HepG2 (cell line): ENCODE results near the gene SREK1.

Experiments used
- FOXK1 ChIP-seq: sonication (generic); formaldehyde crosslinking; IDR thresholded peaks from 2 replicates; pipeline ENCODE4 v1.4.0; 2020; ENCODE audit warnings: low read depth, missing genetic modification reagents, borderline replicate concordance
- ZNF451 ChIP-seq: sonication (generic); formaldehyde crosslinking; IDR thresholded peaks from 2 replicates; pipeline ENCODE4 v1.5.0; 2020; ENCODE audit warnings: mild to moderate bottlenecking, missing genetic modification reagents
- TF ChIP-seq, protein P1 (sequence below): sonication (generic); formaldehyde crosslinking; IDR thresholded peaks from 2 replicates; pipeline ENCODE4 v1.5.0; 2020; ENCODE audit warnings: mild to moderate bottlenecking, missing genetic modification reagents, moderate library complexity

DNA sequence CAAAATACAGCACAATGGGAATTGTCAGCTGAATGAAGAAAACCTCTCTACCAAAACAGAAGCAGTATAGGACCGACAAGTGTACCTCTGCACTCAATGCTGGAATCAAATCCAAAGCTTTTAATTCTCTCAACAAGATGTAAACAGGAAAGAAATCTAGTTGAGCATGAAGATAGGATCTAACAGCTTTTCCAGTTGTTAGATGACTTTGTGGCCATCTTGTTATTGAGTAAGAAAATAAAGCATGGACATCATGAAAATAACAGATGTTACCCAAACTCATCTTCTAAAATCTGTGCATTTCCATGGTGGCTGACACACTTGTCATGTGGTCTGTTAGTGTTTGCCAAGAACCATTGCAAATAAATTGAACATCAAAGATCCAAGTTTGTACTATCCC, 34.7 kb downstream of the SREK1 start:
- TF ChIP-seq FOXK1 (CRISPR knock-in tag) (no peak), ZNF451 (CRISPR knock-in tag) (no peak)
- TF ChIP-seq, protein P1, sequence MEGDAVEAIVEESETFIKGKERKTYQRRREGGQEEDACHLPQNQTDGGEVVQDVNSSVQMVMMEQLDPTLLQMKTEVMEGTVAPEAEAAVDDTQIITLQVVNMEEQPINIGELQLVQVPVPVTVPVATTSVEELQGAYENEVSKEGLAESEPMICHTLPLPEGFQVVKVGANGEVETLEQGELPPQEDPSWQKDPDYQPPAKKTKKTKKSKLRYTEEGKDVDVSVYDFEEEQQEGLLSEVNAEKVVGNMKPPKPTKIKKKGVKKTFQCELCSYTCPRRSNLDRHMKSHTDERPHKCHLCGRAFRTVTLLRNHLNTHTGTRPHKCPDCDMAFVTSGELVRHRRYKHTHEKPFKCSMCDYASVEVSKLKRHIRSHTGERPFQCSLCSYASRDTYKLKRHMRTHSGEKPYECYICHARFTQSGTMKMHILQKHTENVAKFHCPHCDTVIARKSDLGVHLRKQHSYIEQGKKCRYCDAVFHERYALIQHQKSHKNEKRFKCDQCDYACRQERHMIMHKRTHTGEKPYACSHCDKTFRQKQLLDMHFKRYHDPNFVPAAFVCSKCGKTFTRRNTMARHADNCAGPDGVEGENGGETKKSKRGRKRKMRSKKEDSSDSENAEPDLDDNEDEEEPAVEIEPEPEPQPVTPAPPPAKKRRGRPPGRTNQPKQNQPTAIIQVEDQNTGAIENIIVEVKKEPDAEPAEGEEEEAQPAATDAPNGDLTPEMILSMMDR, result no peak
